ENCODE results near the gene NNT.

Gene NNT

DNA sequence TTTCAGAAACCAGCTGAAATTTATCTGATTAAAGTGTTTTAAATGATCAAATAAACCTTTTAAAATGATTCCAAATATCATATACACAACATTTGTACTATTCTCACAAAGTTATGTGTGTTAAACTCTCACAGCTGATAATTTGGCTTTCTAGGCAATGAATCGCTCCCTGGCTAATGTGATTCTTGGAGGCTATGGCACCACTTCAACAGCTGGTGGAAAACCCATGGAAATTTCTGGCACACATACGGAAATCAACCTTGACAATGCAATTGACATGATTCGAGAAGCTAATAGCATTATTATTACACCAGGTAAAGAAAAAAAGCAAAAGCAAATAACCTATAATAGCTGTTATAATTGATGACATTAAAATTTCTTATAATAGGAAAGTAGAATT, 72.4 kb downstream of the NNT start:
- TF ChIP-seq, protein P1, sequence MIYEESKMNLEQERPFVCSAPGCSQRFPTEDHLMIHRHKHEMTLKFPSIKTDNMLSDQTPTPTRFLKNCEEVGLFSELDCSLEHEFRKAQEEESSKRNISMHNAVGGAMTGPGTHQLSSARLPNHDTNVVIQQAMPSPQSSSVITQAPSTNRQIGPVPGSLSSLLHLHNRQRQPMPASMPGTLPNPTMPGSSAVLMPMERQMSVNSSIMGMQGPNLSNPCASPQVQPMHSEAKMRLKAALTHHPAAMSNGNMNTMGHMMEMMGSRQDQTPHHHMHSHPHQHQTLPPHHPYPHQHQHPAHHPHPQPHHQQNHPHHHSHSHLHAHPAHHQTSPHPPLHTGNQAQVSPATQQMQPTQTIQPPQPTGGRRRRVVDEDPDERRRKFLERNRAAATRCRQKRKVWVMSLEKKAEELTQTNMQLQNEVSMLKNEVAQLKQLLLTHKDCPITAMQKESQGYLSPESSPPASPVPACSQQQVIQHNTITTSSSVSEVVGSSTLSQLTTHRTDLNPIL (CRISPR knock-in tag; IDR thresholded peaks at IDR 0.05; ENCODE audit: low read depth), result no peak
- TF ChIP-seq ZNF565 (CRISPR knock-in tag; conservative IDR thresholded peaks at IDR 0.05; ENCODE audit: low read depth), result no peak
- no peak for TF ChIP-seq ZNF8 (CRISPR knock-in tag; IDR thresholded peaks at IDR 0.05)
- no peak for TF ChIP-seq ZC3H10 (CRISPR knock-in tag; IDR thresholded peaks at IDR 0.05)
- no peak for TF ChIP-seq OSR1 (CRISPR knock-in tag; IDR thresholded peaks at IDR 0.05)
- TF ChIP-seq, protein P2, sequence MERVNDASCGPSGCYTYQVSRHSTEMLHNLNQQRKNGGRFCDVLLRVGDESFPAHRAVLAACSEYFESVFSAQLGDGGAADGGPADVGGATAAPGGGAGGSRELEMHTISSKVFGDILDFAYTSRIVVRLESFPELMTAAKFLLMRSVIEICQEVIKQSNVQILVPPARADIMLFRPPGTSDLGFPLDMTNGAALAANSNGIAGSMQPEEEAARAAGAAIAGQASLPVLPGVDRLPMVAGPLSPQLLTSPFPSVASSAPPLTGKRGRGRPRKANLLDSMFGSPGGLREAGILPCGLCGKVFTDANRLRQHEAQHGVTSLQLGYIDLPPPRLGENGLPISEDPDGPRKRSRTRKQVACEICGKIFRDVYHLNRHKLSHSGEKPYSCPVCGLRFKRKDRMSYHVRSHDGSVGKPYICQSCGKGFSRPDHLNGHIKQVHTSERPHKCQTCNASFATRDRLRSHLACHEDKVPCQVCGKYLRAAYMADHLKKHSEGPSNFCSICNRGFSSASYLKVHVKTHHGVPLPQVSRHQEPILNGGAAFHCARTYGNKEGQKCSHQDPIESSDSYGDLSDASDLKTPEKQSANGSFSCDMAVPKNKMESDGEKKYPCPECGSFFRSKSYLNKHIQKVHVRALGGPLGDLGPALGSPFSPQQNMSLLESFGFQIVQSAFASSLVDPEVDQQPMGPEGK (CRISPR knock-in tag; IDR thresholded peaks at IDR 0.05; ENCODE audit: borderline replicate concordance), result no peak
- no peak for TF ChIP-seq ZFP3 (CRISPR knock-in tag; IDR thresholded peaks at IDR 0.05)
- TF ChIP-seq ZNF70 (CRISPR knock-in tag; IDR thresholded peaks at IDR 0.05), result no peak
- no peak for TF ChIP-seq ZFP30 (CRISPR knock-in tag; IDR thresholded peaks at IDR 0.05)
- TF ChIP-seq TOX (CRISPR knock-in tag; IDR thresholded peaks at IDR 0.05; ENCODE audit: borderline replicate concordance), result no peak
- no peak for TF ChIP-seq CSDC2 (CRISPR knock-in tag; IDR thresholded peaks at IDR 0.05)
- no peak for TF ChIP-seq TCF4 (CRISPR knock-in tag; IDR thresholded peaks at IDR 0.05; ENCODE audit: borderline replicate concordance)
- TF ChIP-seq, protein P3, sequence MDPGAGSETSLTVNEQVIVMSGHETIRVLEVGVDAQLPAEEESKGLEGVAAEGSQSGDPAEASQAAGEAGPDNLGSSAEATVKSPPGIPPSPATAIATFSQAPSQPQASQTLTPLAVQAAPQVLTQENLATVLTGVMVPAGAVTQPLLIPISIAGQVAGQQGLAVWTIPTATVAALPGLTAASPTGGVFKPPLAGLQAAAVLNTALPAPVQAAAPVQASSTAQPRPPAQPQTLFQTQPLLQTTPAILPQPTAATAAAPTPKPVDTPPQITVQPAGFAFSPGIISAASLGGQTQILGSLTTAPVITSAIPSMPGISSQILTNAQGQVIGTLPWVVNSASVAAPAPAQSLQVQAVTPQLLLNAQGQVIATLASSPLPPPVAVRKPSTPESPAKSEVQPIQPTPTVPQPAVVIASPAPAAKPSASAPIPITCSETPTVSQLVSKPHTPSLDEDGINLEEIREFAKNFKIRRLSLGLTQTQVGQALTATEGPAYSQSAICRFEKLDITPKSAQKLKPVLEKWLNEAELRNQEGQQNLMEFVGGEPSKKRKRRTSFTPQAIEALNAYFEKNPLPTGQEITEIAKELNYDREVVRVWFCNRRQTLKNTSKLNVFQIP (CRISPR knock-in tag; IDR thresholded peaks at IDR 0.05; ENCODE audit: borderline replicate concordance, low read depth), result no peak
- TF ChIP-seq, protein P4, sequence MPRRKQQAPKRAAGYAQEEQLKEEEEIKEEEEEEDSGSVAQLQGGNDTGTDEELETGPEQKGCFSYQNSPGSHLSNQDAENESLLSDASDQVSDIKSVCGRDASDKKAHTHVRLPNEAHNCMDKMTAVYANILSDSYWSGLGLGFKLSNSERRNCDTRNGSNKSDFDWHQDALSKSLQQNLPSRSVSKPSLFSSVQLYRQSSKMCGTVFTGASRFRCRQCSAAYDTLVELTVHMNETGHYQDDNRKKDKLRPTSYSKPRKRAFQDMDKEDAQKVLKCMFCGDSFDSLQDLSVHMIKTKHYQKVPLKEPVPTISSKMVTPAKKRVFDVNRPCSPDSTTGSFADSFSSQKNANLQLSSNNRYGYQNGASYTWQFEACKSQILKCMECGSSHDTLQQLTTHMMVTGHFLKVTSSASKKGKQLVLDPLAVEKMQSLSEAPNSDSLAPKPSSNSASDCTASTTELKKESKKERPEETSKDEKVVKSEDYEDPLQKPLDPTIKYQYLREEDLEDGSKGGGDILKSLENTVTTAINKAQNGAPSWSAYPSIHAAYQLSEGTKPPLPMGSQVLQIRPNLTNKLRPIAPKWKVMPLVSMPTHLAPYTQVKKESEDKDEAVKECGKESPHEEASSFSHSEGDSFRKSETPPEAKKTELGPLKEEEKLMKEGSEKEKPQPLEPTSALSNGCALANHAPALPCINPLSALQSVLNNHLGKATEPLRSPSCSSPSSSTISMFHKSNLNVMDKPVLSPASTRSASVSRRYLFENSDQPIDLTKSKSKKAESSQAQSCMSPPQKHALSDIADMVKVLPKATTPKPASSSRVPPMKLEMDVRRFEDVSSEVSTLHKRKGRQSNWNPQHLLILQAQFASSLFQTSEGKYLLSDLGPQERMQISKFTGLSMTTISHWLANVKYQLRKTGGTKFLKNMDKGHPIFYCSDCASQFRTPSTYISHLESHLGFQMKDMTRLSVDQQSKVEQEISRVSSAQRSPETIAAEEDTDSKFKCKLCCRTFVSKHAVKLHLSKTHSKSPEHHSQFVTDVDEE (CRISPR knock-in tag; IDR thresholded peaks at IDR 0.05), result no peak
- TF ChIP-seq SNAI2 (CRISPR knock-in tag; IDR thresholded peaks at IDR 0.05), result no peak
- no peak for TF ChIP-seq ESRRG (CRISPR knock-in tag; IDR thresholded peaks at IDR 0.05)
- no peak for TF ChIP-seq GLIS3 (CRISPR knock-in tag; IDR thresholded peaks at IDR 0.05)
- TF ChIP-seq PPARA (CRISPR knock-in tag; IDR thresholded peaks at IDR 0.05; ENCODE audit: borderline replicate concordance), result no peak
- TF ChIP-seq ISL1 (CRISPR knock-in tag; IDR thresholded peaks at IDR 0.05), result no peak
- ATAC-seq, result no peak

DNA sequence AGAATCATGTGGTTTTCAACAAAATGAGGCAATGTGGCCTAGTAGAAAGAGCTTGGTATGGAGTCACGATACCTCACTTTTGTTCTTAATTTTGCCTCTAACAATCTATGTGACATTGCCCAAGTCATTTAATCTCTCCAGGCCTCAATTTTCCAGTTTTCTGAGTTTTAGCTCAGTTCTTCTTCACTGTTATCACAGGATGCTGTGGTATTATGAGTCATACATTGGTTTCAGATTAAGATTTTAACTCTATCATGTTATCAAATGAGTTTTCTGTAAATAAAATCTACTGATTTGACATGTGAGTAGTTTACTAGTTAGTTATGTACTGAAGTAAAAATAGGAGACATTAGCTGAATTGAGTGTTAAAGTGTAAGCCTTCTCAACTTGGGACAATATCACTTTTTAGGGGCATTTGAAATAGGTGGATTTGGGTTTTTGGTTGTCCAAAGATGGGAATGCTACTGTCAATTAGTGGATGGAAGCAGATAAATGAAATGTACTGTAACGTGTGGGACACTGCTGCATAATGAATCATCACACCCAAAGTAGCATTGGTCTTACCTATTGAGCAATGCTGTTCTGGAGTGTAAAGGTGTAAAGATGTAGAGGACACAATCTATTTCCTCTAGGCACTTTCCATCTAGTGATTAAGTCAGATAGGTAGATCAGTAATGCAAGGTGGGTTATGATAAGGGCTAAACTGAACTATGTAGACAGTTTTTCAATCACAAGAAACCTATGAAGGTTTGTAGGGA, 73.3 kb downstream of the NNT start:
- TF ChIP-seq ZFP30 (CRISPR knock-in tag; IDR thresholded peaks at IDR 0.05) (no peak), BACH2 (CRISPR knock-in tag; IDR thresholded peaks at IDR 0.05; ENCODE audit: borderline replicate concordance) (no peak), SNAI2 (CRISPR knock-in tag; IDR thresholded peaks at IDR 0.05) (no peak), ZNF70 (CRISPR knock-in tag; IDR thresholded peaks at IDR 0.05) (no peak), CSDC2 (CRISPR knock-in tag; IDR thresholded peaks at IDR 0.05) (no peak), RARB (CRISPR knock-in tag; IDR thresholded peaks at IDR 0.05) (no peak), ESRRG (CRISPR knock-in tag; IDR thresholded peaks at IDR 0.05) (no peak), OSR1 (CRISPR knock-in tag; IDR thresholded peaks at IDR 0.05) (no peak), ZFP3 (CRISPR knock-in tag; IDR thresholded peaks at IDR 0.05) (no peak), ZNF8 (CRISPR knock-in tag; IDR thresholded peaks at IDR 0.05) (no peak), ARNTL (CRISPR knock-in tag; IDR thresholded peaks at IDR 0.05; ENCODE audit: borderline replicate concordance, low read depth) (no peak), ZNF565 (CRISPR knock-in tag; conservative IDR thresholded peaks at IDR 0.05; ENCODE audit: low read depth) (no peak)
- TF ChIP-seq, protein P2 (CRISPR knock-in tag; IDR thresholded peaks at IDR 0.05; ENCODE audit: borderline replicate concordance), result no peak
- ATAC-seq, result no peak
